Endodermal cell (in vitro differentiated cells): Measurements from ENCODE around the gene DENND2A. TPM values are rescaled to one million over a fixed set of nuclear protein-coding genes. Genes with fewer than 3 reads are reported as not detected.
"Not testable (repeated sequence)": the region's sequence is repeated elsewhere in the genome, so short reads cannot be mapped to it uniquely, and the experiment has no call there.

Experiments
- DNase-seq: peaks from one replicate; pipeline ENCODE4 v3.0.0-alpha.2; 2017
- H3K27ac ChIP-seq: 2 replicates; pipeline ENCODE4 v1.5.1; 2013; ENCODE audit warnings: mild to moderate bottlenecking, low read depth, low read length, moderate library complexity
- H3K27me3 ChIP-seq: 2 replicates; pipeline ENCODE4 v1.6.1; 2013; ENCODE audit warnings: mild to moderate bottlenecking, low read length, moderate library complexity; ENCODE audit not compliant: insufficient read depth, control insufficient read depth, poor library complexity, severe bottlenecking
- H3K36me3 ChIP-seq: 2 replicates; pipeline ENCODE4 v1.7.0; 2013; ENCODE audit warnings: mild to moderate bottlenecking, low read length, moderate library complexity; ENCODE audit not compliant: control insufficient read depth, insufficient read depth
- H3K4me1 ChIP-seq: one replicate; pipeline ENCODE4 v1.7.0; 2013; ENCODE audit warnings: low read length; ENCODE audit not compliant: control insufficient read depth, insufficient read depth
- H3K4me3 ChIP-seq: 2 replicates; pipeline ENCODE4 v1.5.1; 2013; ENCODE audit warnings: mild to moderate bottlenecking, low read length, moderate library complexity
- H3K9ac ChIP-seq: 2 replicates; pipeline ENCODE4 v1.6.1; 2013; ENCODE audit warnings: mild to moderate bottlenecking, low read length, moderate library complexity; ENCODE audit not compliant: poor library complexity, severe bottlenecking; ENCODE audit errors: extremely low read depth
- H3K9me3 ChIP-seq: 2 replicates; pipeline ENCODE4 v1.6.1; 2013; ENCODE audit warnings: mild to moderate bottlenecking, low read length, moderate library complexity; ENCODE audit not compliant: control insufficient read depth
- H3K27ac Mint-ChIP-seq: 2 replicates; pipeline ENCODE4 v1.8.0; 2020; ENCODE audit warnings: mixed read lengths
- H3K27me3 Mint-ChIP-seq: 2 replicates; pipeline ENCODE4 v1.8.0; 2021; ENCODE audit warnings: mild to moderate bottlenecking, mixed read lengths; ENCODE audit not compliant: insufficient read depth
- H3K36me3 Mint-ChIP-seq: 2 replicates; pipeline ENCODE4 v1.8.0; 2020; ENCODE audit warnings: low read depth, mixed read lengths
- H3K4me1 Mint-ChIP-seq: 2 replicates; pipeline ENCODE4 v1.8.0; 2020; ENCODE audit warnings: mixed read lengths
- H3K4me3 Mint-ChIP-seq: 2 replicates; pipeline ENCODE4 v1.8.0; 2020; ENCODE audit warnings: mild to moderate bottlenecking, moderate library complexity, mixed read lengths
- H3K9me3 Mint-ChIP-seq: 2 replicates; pipeline ENCODE4 v1.8.0; 2020; ENCODE audit warnings: mild to moderate bottlenecking, mixed read lengths
- CTCF ChIP-seq: fragments of 200-600 bp; sonication (generic); conservative IDR thresholded peaks from 2 replicates; pipeline ENCODE4 v1.5.0; 2021; ENCODE audit warnings: antibody characterized with exemption, mild to moderate bottlenecking
- WGBS, 2 experiments: methylation state at CpG; one replicate each; pipeline versions ENCODE4 v1.1.5 to v1.1.7; 2013; ENCODE audit warnings: missing lambda C conversion rate in 2 of 2, mixed read lengths in 1 of 2; ENCODE audit not compliant: insufficient coverage in 1 of 2, insufficient read length in 1 of 2; 5-methylcytosine and 5-hydroxymethylcytosine counted together
- total RNA-seq, 2 donors: library from RNA; stranded (reverse); fragmentation: NEBNext Ultra II Directional in 1 of 2; extraction: Animal tissue kit (Norgen Biotek cat#: 25700) in 1 of 2; gene quantifications; 2 replicates in 1 of 2; 3 replicates in 1 of 2; pipeline ENCODE4 v1.2.1, GENCODE V29; 2021

The DENND2A gene
- total RNA-seq, 2 donors from 2014 or later: 28.5 to 40.6 TPM

- H3K36me3 Mint-ChIP-seq: no peaks in the 10 kb centered on the region
- H3K27ac Mint-ChIP-seq: peak overlapping the region; percentile 59
- peak; percentile 53 for TF ChIP-seq CTCF
- Histone ChIP-seq H3K4me1 (peaks cover 13% of the 10 kb centered on the region), H3K4me3 (no peak overlapping the region), H3K9ac (no peak overlapping the region), H3K27ac (no peak overlapping the region), H3K36me3 (no peaks in the 10 kb centered on the region), H3K27me3 (no peaks in the 10 kb centered on the region), H3K9me3 (no peaks in the 10 kb centered on the region)
- H3K9me3 Mint-ChIP-seq: no peaks in the 10 kb centered on the region
- 23 to 37% methylated on average over 3 to 5 of the region's 5 CpGs for WGBS, 2 experiments
- peak; percentile 84 for DNase-seq
- H3K4me3 Mint-ChIP-seq: no peak overlapping the region
- H3K27me3 Mint-ChIP-seq: no peaks in the 10 kb centered on the region
- peaks cover 14% of the 10 kb centered on the region for H3K4me1 Mint-ChIP-seq
Observed at GRCh38 chr7:140506788-140507464, 133.7 kb downstream of the DENND2A start.

GRCh38 chr7:140501966-140502365, 138.6 kb downstream of the DENND2A start:
- Histone ChIP-seq H3K9ac (no peak overlapping the region), H3K27ac (no peak overlapping the region), H3K9me3 (no peaks in the 10 kb centered on the region), H3K27me3 (no peaks in the 10 kb centered on the region), H3K4me1 (peaks cover 9% of the 10 kb centered on the region), H3K4me3 (no peak overlapping the region), H3K36me3 (no peaks in the 10 kb centered on the region)
- H3K4me1 Mint-ChIP-seq: peaks cover 16% of the 10 kb centered on the region
- peak; percentile 62 for DNase-seq
- WGBS, 2 experiments: 94 to 96% methylated on average over 5 of the region's 5 CpGs
- no peak overlapping the region for H3K27ac Mint-ChIP-seq
- H3K27me3 Mint-ChIP-seq: no peaks in the 10 kb centered on the region
- peak; percentile 40 for TF ChIP-seq CTCF
- H3K9me3 Mint-ChIP-seq: no peaks in the 10 kb centered on the region
- H3K36me3 Mint-ChIP-seq: no peaks in the 10 kb centered on the region
- H3K4me3 Mint-ChIP-seq: no peak overlapping the region

- not testable (repeated sequence) for H3K27me3 ChIP-seq, H3K9me3 ChIP-seq, H3K9me3 Mint-ChIP-seq, H3K27ac ChIP-seq, H3K4me3 ChIP-seq, H3K9ac ChIP-seq, H3K4me3 Mint-ChIP-seq, H3K36me3 Mint-ChIP-seq, H3K36me3 ChIP-seq, H3K27me3 Mint-ChIP-seq, H3K4me1 ChIP-seq, DNase-seq
- H3K27ac Mint-ChIP-seq: peak overlapping the region; percentile 69
- WGBS, 2 experiments: 95 to 96% methylated on average over 7 of the region's 7 CpGs
- H3K4me1 Mint-ChIP-seq: peaks cover 14% of the 10 kb centered on the region
Observed at GRCh38 chr7:140497807-140498206, 142.8 kb downstream of the DENND2A start.
